Kidney (tissue), 14 donors: ENCODE data around the gene IRF1. TPM values are rescaled to one million over a fixed set of nuclear protein-coding genes. Genes with fewer than 3 reads are reported as not detected.

Experiments used
- DNase-seq, 5 donors: peaks; one replicate each; pipeline ENCODE4 v3.0.0-alpha.2; 2013 to 2020
- FAIRE-seq: peaks from 2 replicates; lab custom pipeline; 2012; peaks lifted over from hg19 to GRCh38; lab: Jason Lieb, UNC
- H3K27ac ChIP-seq, 2 donors: one replicate each; pipeline ENCODE4 v1.7.0; 2013; ENCODE audit warnings: low read depth in 2 of 2, low read length in 2 of 2, inconsistent platforms in 1 of 2
- H3K27me3 ChIP-seq: one replicate; pipeline ENCODE4 v1.7.1; 2013; ENCODE audit warnings: low read length, inconsistent platforms; ENCODE audit not compliant: control insufficient read depth, insufficient read depth
- H3K36me3 ChIP-seq, 3 donors: one replicate each; pipeline versions ENCODE4 v1.7.0 to v1.7.1; 2013; ENCODE audit warnings: low read length in 3 of 3, control low read depth in 1 of 3, inconsistent platforms in 1 of 3; ENCODE audit not compliant: insufficient read depth in 3 of 3, control insufficient read depth in 2 of 3
- H3K4me1 ChIP-seq, 3 donors: one replicate each; pipeline versions ENCODE4 v1.7.0 to v1.7.1; 2013; ENCODE audit warnings: low read length in 3 of 3, inconsistent platforms in 1 of 3, low read depth in 1 of 3; ENCODE audit not compliant: control insufficient read depth in 2 of 3, insufficient read depth in 2 of 3
- H3K4me3 ChIP-seq, 3 donors: one replicate each; pipeline versions ENCODE4 v1.7.0 to v1.8.1; 2013; ENCODE audit warnings: low read length in 3 of 3, control low read depth in 1 of 3, inconsistent platforms in 1 of 3
- H3K9ac ChIP-seq, 3 donors: one replicate each; pipeline versions ENCODE4 v1.7.0 to v1.7.1; 2013; ENCODE audit warnings: low read length in 3 of 3, control low read depth in 1 of 3, inconsistent platforms in 1 of 3
- H3K9me3 ChIP-seq, 3 donors: one replicate each; pipeline versions ENCODE4 v1.7.0 to v1.7.1; 2013; ENCODE audit warnings: low read length in 3 of 3, control low read depth in 1 of 3, inconsistent platforms in 1 of 3; ENCODE audit not compliant: control insufficient read depth in 2 of 3, insufficient read depth in 1 of 3
- intact Hi-C: fragments of 100-400 bp; cut with DNase I; formaldehyde crosslinking; loops from one replicate; pipeline ENCODE4 v1.11.1; 2022
- polyA plus RNA-seq: library from polyadenylated mRNA; stranded (reverse); fragments of 350-450 nt; fragmentation: Illumina TruSeq; extraction: RNeasy Lipid Tissue Mini Kit (QIAGEN cat#74804); gene quantifications from one replicate; pipeline ENCODE4 v1.2.3, GENCODE V29; 2014; ENCODE audit warnings: low read depth, low replicate concordance; ENCODE audit not compliant: insufficient read depth
- total RNA-seq: library from RNA; stranded (reverse); fragmentation: NEBNext Ultra II Directional; extraction: Animal tissue kit (Norgen Biotek cat#: 25700); gene quantifications from one replicate; pipeline ENCODE4 v1.2.1, GENCODE V29; 2021
- TF ChIP-seq, protein P1 (sequence below): IDR thresholded peaks from 3 replicates; pipeline ENCODE4 v1.5.1; 2012; ENCODE audit warnings: mild to moderate bottlenecking, moderate library complexity, borderline replicate concordance; ENCODE audit not compliant: insufficient read depth; ENCODE audit errors: extremely low read depth
- donor health status: control.
- donor health status: control.
- donor health status: control.
- donor health status: control.
- donor health status: control.
- donor health status: DM: yes; HTN: yes; CAD: no.
- donor health status: Normal renal cell carcinoma (clear cell type).

Gene IRF1
- total and polyA plus RNA-seq, 2 donors from 2014 or later = 20.5 to 55.6 TPM

GRCh38 chr5:132459031-132459982 is 31.3 kb downstream of the IRF1 start:
- H3K9me3 ChIP-seq = no peaks in the 10 kb centered on the region
- H3K9ac ChIP-seq = no peak overlapping the region
- FAIRE-seq (no peak), DNase-seq (no peak)
- peaks cover 0 to 5% (median 0%) of the 10 kb centered on the region in 3 donors for H3K36me3 ChIP-seq
- H3K4me1 ChIP-seq = peaks cover 0 to 41% (median 15%) of the 10 kb centered on the region in 3 donors
- TF ChIP-seq, protein P1, sequence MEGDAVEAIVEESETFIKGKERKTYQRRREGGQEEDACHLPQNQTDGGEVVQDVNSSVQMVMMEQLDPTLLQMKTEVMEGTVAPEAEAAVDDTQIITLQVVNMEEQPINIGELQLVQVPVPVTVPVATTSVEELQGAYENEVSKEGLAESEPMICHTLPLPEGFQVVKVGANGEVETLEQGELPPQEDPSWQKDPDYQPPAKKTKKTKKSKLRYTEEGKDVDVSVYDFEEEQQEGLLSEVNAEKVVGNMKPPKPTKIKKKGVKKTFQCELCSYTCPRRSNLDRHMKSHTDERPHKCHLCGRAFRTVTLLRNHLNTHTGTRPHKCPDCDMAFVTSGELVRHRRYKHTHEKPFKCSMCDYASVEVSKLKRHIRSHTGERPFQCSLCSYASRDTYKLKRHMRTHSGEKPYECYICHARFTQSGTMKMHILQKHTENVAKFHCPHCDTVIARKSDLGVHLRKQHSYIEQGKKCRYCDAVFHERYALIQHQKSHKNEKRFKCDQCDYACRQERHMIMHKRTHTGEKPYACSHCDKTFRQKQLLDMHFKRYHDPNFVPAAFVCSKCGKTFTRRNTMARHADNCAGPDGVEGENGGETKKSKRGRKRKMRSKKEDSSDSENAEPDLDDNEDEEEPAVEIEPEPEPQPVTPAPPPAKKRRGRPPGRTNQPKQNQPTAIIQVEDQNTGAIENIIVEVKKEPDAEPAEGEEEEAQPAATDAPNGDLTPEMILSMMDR = no peak
- no peak overlapping the region for H3K4me3 ChIP-seq
- intact Hi-C loops = no loop called here
- no peaks in the 10 kb centered on the region for H3K27me3 ChIP-seq
- H3K27ac ChIP-seq = no peak overlapping the region

DNA sequence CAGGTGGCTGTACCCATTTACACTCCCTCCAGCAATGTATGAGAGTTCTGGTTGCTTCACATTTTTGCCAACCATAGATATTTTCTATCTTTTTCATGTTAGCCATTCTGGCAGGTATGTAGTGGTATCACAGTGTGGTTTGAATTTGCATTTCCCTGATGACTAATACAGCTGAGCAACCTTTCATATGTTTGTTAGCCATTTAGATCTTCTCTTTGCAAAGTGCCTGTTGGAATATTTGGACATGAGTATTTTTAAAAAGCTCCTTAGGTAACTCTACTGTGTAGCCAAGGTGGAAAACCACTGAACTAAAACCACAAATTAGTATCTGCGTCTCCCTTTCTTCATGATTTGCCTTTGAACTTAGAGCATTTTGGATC is 31.9 kb downstream of the IRF1 start:
- Histone ChIP-seq H3K27ac (no peak overlapping the region), H3K36me3 (peaks cover 0 to 5% (median 0%) of the 10 kb centered on the region in 3 donors), H3K9ac (no peak overlapping the region), H3K4me3 (no peak overlapping the region), H3K27me3 (no peaks in the 10 kb centered on the region), H3K4me1 (peaks cover 0 to 36% (median 8%) of the 10 kb centered on the region in 3 donors), H3K9me3 (no peaks in the 10 kb centered on the region)
- DNase-seq = no peak
- TF ChIP-seq, protein P1 = no peak
- no peak for FAIRE-seq
- intact Hi-C loops = no loop called here

GRCh38 chr5:132458226-132458560 is 32.4 kb downstream of the IRF1 start:
- FAIRE-seq (no peak), DNase-seq (no peak)
- no peaks in the 10 kb centered on the region for H3K9me3 ChIP-seq
- intact Hi-C loops = no loop called here
- no peaks in the 10 kb centered on the region for H3K27me3 ChIP-seq
- peaks cover 0 to 32% (median 4%) of the 10 kb centered on the region in 3 donors for H3K4me1 ChIP-seq
- H3K36me3 ChIP-seq = peaks cover 0 to 5% (median 0%) of the 10 kb centered on the region in 3 donors
- no peak overlapping the region for H3K27ac ChIP-seq
- H3K4me3 ChIP-seq = no peak overlapping the region
- TF ChIP-seq, protein P1 = no peak
- H3K9ac ChIP-seq = no peak overlapping the region
